Panc1 (cell line): ENCODE measurements around the gene NUP93. TPM values are rescaled to one million over a fixed set of nuclear protein-coding genes. Genes with fewer than 3 reads are reported as not detected.
"Not testable (repeated sequence)": the region's sequence is repeated elsewhere in the genome, so short reads cannot be mapped to it uniquely, and the experiment has no call there.

Source experiments
- ATAC-seq: fragments of 200-7000 bp; cut with Tn5 transposase; 2 replicates; pipeline ENCODE4 v1.9.1; 2020; ENCODE audit warnings: mild to moderate bottlenecking, moderate library complexity
- BruUV-seq: library from RNA; stranded (reverse); fragments of 400-500 nt; replicated peaks from 2 replicates; lab custom pipeline; 2021; lab: Mats Ljungman, UMichigan
- CTCF ChIA-PET: fragments of 300-600 bp; sonication (Branson Sonifier 250); formaldehyde crosslinking; loops from one replicate; lab custom pipeline; 2022; ENCODE audit warnings: antibody characterized with exemption; lab: Charles Lee
- POLR2A ChIA-PET: fragments of 300-600 bp; sonication (Branson Sonifier 250); formaldehyde crosslinking; loops from one replicate; lab custom pipeline; 2022; ENCODE audit warnings: antibody characterized with exemption; lab: Charles Lee
- DNase-seq: peaks from one replicate; pipeline ENCODE4 v3.0.0-alpha.2; 2010; ENCODE audit warnings: low read depth, low spot score
- H3K27ac ChIP-seq: 2 replicates; pipeline ENCODE4 v1.5.1; 2011; ENCODE audit warnings: mild to moderate bottlenecking, low read length, inconsistent platforms
- H3K27me3 ChIP-seq: fragments of 200-500 bp; sonication (Bioruptor generic); 2 replicates; pipeline ENCODE4 v1.6.0; 2014; ENCODE audit warnings: low read length, inconsistent platforms; ENCODE audit not compliant: control insufficient read depth, insufficient read depth
- H3K36me3 ChIP-seq: fragments of 200-500 bp; sonication (Bioruptor generic); 2 replicates; pipeline ENCODE4 v1.5.1; 2014; ENCODE audit warnings: inconsistent platforms, mild to moderate bottlenecking, low read length, moderate library complexity; ENCODE audit not compliant: control insufficient read depth, insufficient read depth
- H3K4me1 ChIP-seq: 2 replicates; pipeline ENCODE4 v1.5.1; 2011; ENCODE audit warnings: inconsistent platforms, mild to moderate bottlenecking, low read length, moderate library complexity; ENCODE audit not compliant: control insufficient read depth, insufficient read depth
- H3K4me3 ChIP-seq, 2 experiments: 2 replicates each; pipeline ENCODE4 v1.5.1; 2011 to 2012; ENCODE audit warnings: low read depth in 2 of 2, low read length in 2 of 2, mild to moderate bottlenecking in 2 of 2, inconsistent platforms in 1 of 2, moderate library complexity in 1 of 2
- H3K9me3 ChIP-seq: fragments of 200-500 bp; sonication (Bioruptor generic); 2 replicates; pipeline ENCODE4 v1.5.1; 2014; ENCODE audit warnings: low read depth, mild to moderate bottlenecking, inconsistent platforms, low read length, moderate library complexity; ENCODE audit not compliant: control insufficient read depth, insufficient read depth
- CTCF ChIP-seq: fragments of 450-650 bp; IDR thresholded peaks from 2 replicates; pipeline ENCODE4 v1.5.1; 2017; ENCODE audit warnings: mild to moderate bottlenecking
- POLR2AphosphoS5 ChIP-seq: IDR thresholded peaks from 2 replicates; pipeline ENCODE4 v1.6.1; 2012; ENCODE audit warnings: mild to moderate bottlenecking, low read depth, low read length, moderate library complexity
- REST ChIP-seq, 2 experiments: IDR thresholded peaks; 2 replicates each; pipeline ENCODE4 v1.6.1; 2011 to 2012; ENCODE audit warnings: low read depth in 2 of 2, control low read depth in 1 of 2, low read length in 1 of 2, mild to moderate bottlenecking in 1 of 2, moderate library complexity in 1 of 2; ENCODE audit not compliant: insufficient read depth in 1 of 2
- SIN3A ChIP-seq: IDR thresholded peaks from 2 replicates; pipeline ENCODE4 v1.6.1; 2012; ENCODE audit warnings: low read depth, mild to moderate bottlenecking, low read length, moderate library complexity, borderline replicate concordance; ENCODE audit not compliant: insufficient read depth
- TCF7L2 ChIP-seq: IDR thresholded peaks from 2 replicates; pipeline ENCODE4 v1.6.1; 2011; ENCODE audit warnings: mild to moderate bottlenecking, low read depth, low read length, inconsistent platforms
- in situ Hi-C: cut with HindIII; loops from 2 replicates; pipeline ENCODE4 v1.10.0; 2016; ENCODE audit warnings: low sequenced_read_pairs, low pct_unique_long_range_greater_than_20kb
- intact Hi-C: fragments of 100-400 bp; cut with micrococcal nuclease; formaldehyde crosslinking; loops from one replicate; pipeline ENCODE4 v1.10.0; 2022; ENCODE audit not compliant: unreplicated experiment
- total RNA-seq: library from RNA; stranded (reverse); gene quantifications from one replicate; pipeline ENCODE4 v1.2.1, GENCODE V29; 2021; ENCODE audit not compliant: unreplicated experiment

Gene NUP93
- total RNA-seq, 1 experiment from 2014 or later = 88.5 TPM

GRCh38 chr16:56868175-56868574, 138.2 kb downstream of the NUP93 start:
- no peak for ATAC-seq
- no TSS peak for BruUV-seq
- no peak for TF ChIP-seq POLR2AphosphoS5
- TF ChIP-seq TCF7L2 = no peak
- TF ChIP-seq REST (IDR thresholded peaks at IDR 0.05; ENCODE audit: insufficient read depth in 1 of 2, low read depth in 2 of 2, low read length in 1 of 2) = no peak
- no peak for TF ChIP-seq SIN3A
- no peak for TF ChIP-seq CTCF
- in situ Hi-C loops (no loop called here), intact Hi-C loops (loop anchor here (10.0 kb wide), 1 partner anchor 427 kb away; no protein-coding TSS in a partner anchor)
- no peak overlapping the region for H3K4me3 ChIP-seq
- no peak overlapping the region for H3K27ac ChIP-seq
- ChIA-PET CTCF (interaction anchor here (0.7 kb wide), 2 partner anchors 177 to 215 kb away, joined by 3 to 4 read pairs; no protein-coding TSS in a partner anchor), POLR2A (no interaction called here)
- no peaks in the 10 kb centered on the region for H3K4me1 ChIP-seq
- H3K27me3 ChIP-seq = no peaks in the 10 kb centered on the region
- no peaks in the 10 kb centered on the region for H3K36me3 ChIP-seq
- no peaks in the 10 kb centered on the region for H3K9me3 ChIP-seq
- DNase-seq = no peak

GRCh38 chr16:56868766-56869165, 138.8 kb downstream of the NUP93 start:
- DNase-seq, H3K4me1 ChIP-seq, BruUV-seq, ATAC-seq, H3K4me3 ChIP-seq, POLR2A ChIA-PET, H3K27ac ChIP-seq, H3K9me3 ChIP-seq, in situ Hi-C loops, H3K36me3 ChIP-seq, H3K27me3 ChIP-seq: not testable (repeated sequence)
- CTCF ChIA-PET = interaction anchor here (0.7 to 1.2 kb wide), 2 partner anchors 76 to 215 kb away, joined by 3 to 4 read pairs; no protein-coding TSS in a partner anchor
- intact Hi-C loops = loop anchor here (10.0 kb wide), 1 partner anchor 426 kb away; no protein-coding TSS in a partner anchor

GRCh38 chr16:56869513-56870275, 139.8 kb downstream of the NUP93 start:
- no peaks in the 10 kb centered on the region for H3K27me3 ChIP-seq
- 0 out of 2 replicates have a peak, but pooled peaks have one; percentile 57 for ATAC-seq
- no TSS peak for BruUV-seq
- TF ChIP-seq TCF7L2 (no peak), REST (IDR thresholded peaks at IDR 0.05; ENCODE audit: insufficient read depth in 1 of 2, low read depth in 2 of 2, low read length in 1 of 2) (no peak), SIN3A (no peak), CTCF (no peak; the same call in 1 of the 2 replicates), POLR2AphosphoS5 (no peak)
- H3K27ac ChIP-seq = no peak overlapping the region
- H3K36me3 ChIP-seq = no peaks in the 10 kb centered on the region
- H3K4me3 ChIP-seq = no peak overlapping the region
- in situ Hi-C loops (no loop called here), intact Hi-C loops (loop anchor here (10.0 kb wide), 2 partner anchors 65 to 425 kb away; partner anchors contain the start of gene HERPUD1)
- no peaks in the 10 kb centered on the region for H3K4me1 ChIP-seq
- no peak for DNase-seq
- no peaks in the 10 kb centered on the region for H3K9me3 ChIP-seq
- ChIA-PET CTCF (interaction anchor here (0.7 to 1.2 kb wide), 2 partner anchors 76 to 215 kb away, joined by 3 to 5 read pairs; no protein-coding TSS in a partner anchor), POLR2A (no interaction called here)
